SK-N-MC (cell line): ENCODE results near the gene LLGL2.

Source experiments
- DNase-seq: peaks from one replicate; pipeline ENCODE4 v3.0.0-alpha.2; 2011; ENCODE audit warnings: low read depth, low spot score
- H3K27ac ChIP-seq: fragments of 200-600 bp; sonication (generic); 2 replicates; pipeline ENCODE4 v1.5.1; 2016; ENCODE audit warnings: mixed run types
- H3K36me3 ChIP-seq: fragments of 200-600 bp; sonication (generic); 2 replicates; pipeline ENCODE4 v1.6.1; 2017; ENCODE audit warnings: antibody characterized with exemption, low read length, mixed read lengths; ENCODE audit not compliant: insufficient read depth
- H3K4me3 ChIP-seq: fragments of 200-600 bp; sonication (generic); 2 replicates; pipeline ENCODE4 v1.5.1; 2016
- H3K9ac ChIP-seq: fragments of 200-600 bp; sonication (generic); 2 replicates; pipeline ENCODE4 v1.8.0; 2017; ENCODE audit warnings: mixed run types, mixed read lengths; ENCODE audit not compliant: insufficient read length
- H3K9me3 ChIP-seq: fragments of 200-600 bp; sonication (generic); 2 replicates; pipeline ENCODE4 v1.6.1; 2017; ENCODE audit warnings: low read depth, mild to moderate bottlenecking, antibody characterized with exemption, low read length, moderate library complexity, mixed read lengths
- EZH2 ChIP-seq: fragments of 200-600 bp; sonication (generic); IDR thresholded peaks from one replicate; pipeline ENCODE4 v1.6.1; 2017; ENCODE audit warnings: antibody characterized with exemption
- FOXP2 ChIP-seq: optimal IDR thresholded peaks from 2 replicates; pipeline ENCODE3; 2011; ENCODE audit warnings: mild to moderate bottlenecking, moderate library complexity; ENCODE audit not compliant: insufficient read depth; ENCODE audit errors: extremely low read length, control extremely low read depth
- POLR2AphosphoS5 ChIP-seq: IDR thresholded peaks from 2 replicates; pipeline ENCODE4 v1.6.1; 2012; ENCODE audit warnings: mild to moderate bottlenecking, low read depth, low read length, borderline replicate concordance

Gene LLGL2

GRCh38 chr17:75549246-75550138, 24.0 kb downstream of the LLGL2 start:
- Histone ChIP-seq H3K27ac (no peak overlapping the region), H3K9ac (no peak overlapping the region), H3K9me3 (no peaks in the 10 kb centered on the region), H3K36me3 (no peaks in the 10 kb centered on the region), H3K4me3 (no peak overlapping the region)
- DNase-seq, result no peak
- TF ChIP-seq POLR2AphosphoS5 (no peak), EZH2 (no peak), FOXP2 (no peak)

- Histone ChIP-seq H3K9ac (no peak overlapping the region), H3K27ac (no peak overlapping the region), H3K36me3 (no peaks in the 10 kb centered on the region), H3K4me3 (no peak overlapping the region), H3K9me3 (no peaks in the 10 kb centered on the region)
- no peak for TF ChIP-seq POLR2AphosphoS5
- no peak for TF ChIP-seq EZH2
- TF ChIP-seq FOXP2, result no peak
- no peak for DNase-seq
Observed at GRCh38 chr17:75550139-75550465, 24.6 kb downstream of the LLGL2 start.

GRCh38 chr17:75551266-75551665, 25.8 kb downstream of the LLGL2 start:
- H3K9ac ChIP-seq, result no peak overlapping the region
- TF ChIP-seq EZH2 (no peak), POLR2AphosphoS5 (no peak), FOXP2 (no peak)
- H3K36me3 ChIP-seq, result no peaks in the 10 kb centered on the region
- H3K9me3 ChIP-seq, result no peaks in the 10 kb centered on the region
- DNase-seq, result no peak
- no peak overlapping the region for H3K27ac ChIP-seq
- H3K4me3 ChIP-seq, result no peak overlapping the region

- Histone ChIP-seq H3K27ac (no peak overlapping the region), H3K36me3 (no peaks in the 10 kb centered on the region), H3K4me3 (no peak overlapping the region), H3K9ac (no peak overlapping the region), H3K9me3 (no peaks in the 10 kb centered on the region)
- no peak for TF ChIP-seq FOXP2
- TF ChIP-seq POLR2AphosphoS5, result no peak
- TF ChIP-seq EZH2, result no peak
- no peak for DNase-seq
Observed at GRCh38 chr17:75552425-75553294, 27.2 kb downstream of the LLGL2 start.

- no peak for DNase-seq
- no peaks in the 10 kb centered on the region for H3K36me3 ChIP-seq
- H3K9me3 ChIP-seq, result no peaks in the 10 kb centered on the region
- H3K27ac ChIP-seq, result no peak overlapping the region
- TF ChIP-seq EZH2 (no peak), POLR2AphosphoS5 (no peak), FOXP2 (no peak)
- no peak overlapping the region for H3K9ac ChIP-seq
- no peak overlapping the region for H3K4me3 ChIP-seq
Observed at GRCh38 chr17:75553295-75554110, 28.0 kb downstream of the LLGL2 start.

GRCh38 chr17:75555679-75556153, 30.2 kb downstream of the LLGL2 start:
- H3K9me3 ChIP-seq, result no peaks in the 10 kb centered on the region
- no peak for TF ChIP-seq FOXP2
- TF ChIP-seq POLR2AphosphoS5, result no peak
- TF ChIP-seq EZH2, result no peak
- H3K36me3 ChIP-seq, result no peaks in the 10 kb centered on the region
- no peak for DNase-seq
- H3K27ac ChIP-seq, result no peak overlapping the region
- H3K9ac ChIP-seq, result no peak overlapping the region
- H3K4me3 ChIP-seq, result no peak overlapping the region

GRCh38 chr17:75557075-75557851, 31.8 kb downstream of the LLGL2 start:
- Histone ChIP-seq H3K36me3 (no peaks in the 10 kb centered on the region), H3K4me3 (no peak overlapping the region), H3K27ac (no peak overlapping the region), H3K9ac (no peak overlapping the region), H3K9me3 (no peaks in the 10 kb centered on the region)
- TF ChIP-seq FOXP2, result no peak
- TF ChIP-seq EZH2, result no peak
- no peak for TF ChIP-seq POLR2AphosphoS5
- DNase-seq, result no peak
